H9 (cell line): ENCODE data around the gene STC2. TPM values are rescaled to one million over a fixed set of nuclear protein-coding genes. Genes with fewer than 3 reads are reported as not detected.

Source experiments
- DNase-seq: peaks from one replicate; pipeline ENCODE4 v3.0.0-alpha.2; 2017
- H2AFZ ChIP-seq: one replicate; pipeline ENCODE4 v1.6.1; 2013; ENCODE audit warnings: mild to moderate bottlenecking, low read length, control low read depth, moderate library complexity
- H2AK5ac ChIP-seq: 2 replicates; pipeline ENCODE4 v1.6.1; 2013; ENCODE audit warnings: low read length, control low read depth, mixed read lengths; ENCODE audit not compliant: insufficient read length
- H2BK120ac ChIP-seq: one replicate; pipeline ENCODE4 v1.6.1; 2013; ENCODE audit warnings: low read depth, mild to moderate bottlenecking, low read length, control low read depth, inconsistent platforms; ENCODE audit not compliant: poor library complexity, severe bottlenecking
- H2BK12ac ChIP-seq: 2 replicates; pipeline ENCODE4 v1.6.1; 2013; ENCODE audit warnings: low read length, control low read depth, mixed read lengths, low read depth; ENCODE audit not compliant: insufficient read length
- H2BK15ac ChIP-seq: 2 replicates; pipeline ENCODE4 v1.6.1; 2013; ENCODE audit warnings: low read depth, low read length, control low read depth
- H2BK20ac ChIP-seq: one replicate; pipeline ENCODE4 v1.6.1; 2013; ENCODE audit warnings: low read depth, mild to moderate bottlenecking, low read length, control low read depth, inconsistent platforms; ENCODE audit not compliant: poor library complexity, severe bottlenecking
- H2BK5ac ChIP-seq: 2 replicates; pipeline ENCODE4 v1.6.1; 2013; ENCODE audit warnings: low read length, control low read depth, mixed read lengths; ENCODE audit not compliant: insufficient read length
- H3K14ac ChIP-seq: 2 replicates; pipeline ENCODE4 v1.6.1; 2013; ENCODE audit warnings: low read length, control low read depth; ENCODE audit not compliant: insufficient read depth
- H3K18ac ChIP-seq: 2 replicates; pipeline ENCODE4 v1.6.1; 2013; ENCODE audit warnings: low read depth, mild to moderate bottlenecking, mixed read lengths, low read length, control low read depth; ENCODE audit not compliant: insufficient read length
- H3K23ac ChIP-seq: 2 replicates; pipeline ENCODE4 v1.6.1; 2013; ENCODE audit warnings: low read length, control low read depth, mixed read lengths, low read depth; ENCODE audit not compliant: insufficient read length
- H3K23me2 ChIP-seq: 2 replicates; pipeline ENCODE4 v1.6.1; 2013; ENCODE audit warnings: low read depth, mild to moderate bottlenecking, mixed read lengths, low read length, control low read depth; ENCODE audit not compliant: insufficient read length, poor library complexity, severe bottlenecking
- H3K27ac ChIP-seq: 2 replicates; pipeline ENCODE4 v1.5.1; 2013; ENCODE audit warnings: low read length, control low read depth, mixed read lengths, low read depth; ENCODE audit not compliant: insufficient read length
- H3K27me3 ChIP-seq: 2 replicates; pipeline ENCODE4 v1.6.1; 2013; ENCODE audit warnings: low read length, control low read depth, inconsistent platforms; ENCODE audit not compliant: insufficient read depth
- H3K4ac ChIP-seq: 2 replicates; pipeline ENCODE4 v1.6.1; 2013; ENCODE audit warnings: low read depth, mild to moderate bottlenecking, control low read depth, inconsistent platforms, low read length, moderate library complexity
- H3K4me1 ChIP-seq: 2 replicates; pipeline ENCODE4 v1.6.1; 2013; ENCODE audit warnings: low read length, control low read depth, inconsistent platforms; ENCODE audit not compliant: insufficient read depth
- H3K4me2 ChIP-seq: 2 replicates; pipeline ENCODE4 v1.6.1; 2013; ENCODE audit warnings: low read length, control low read depth, mixed read lengths; ENCODE audit not compliant: insufficient read length, insufficient read depth
- H3K56ac ChIP-seq: 2 replicates; pipeline ENCODE4 v1.6.1; 2013; ENCODE audit warnings: low read depth, mild to moderate bottlenecking, mixed read lengths, low read length, control low read depth; ENCODE audit not compliant: insufficient read length
- H3K79me1 ChIP-seq: 2 replicates; pipeline ENCODE4 v1.6.1; 2013; ENCODE audit warnings: low read depth, mild to moderate bottlenecking, moderate library complexity, low read length, control low read depth, inconsistent platforms; ENCODE audit not compliant: insufficient read depth, poor library complexity, severe bottlenecking
- H3K79me2 ChIP-seq: 2 replicates; pipeline ENCODE4 v1.6.1; 2013; ENCODE audit warnings: low read length, control low read depth, inconsistent platforms; ENCODE audit not compliant: insufficient read depth
- H3K9ac ChIP-seq: 2 replicates; pipeline ENCODE4 v1.6.1; 2013; ENCODE audit warnings: low read length, control low read depth, mixed read lengths; ENCODE audit not compliant: insufficient read length; ENCODE audit errors: extremely low read depth
- H3K9me3 ChIP-seq: one replicate; pipeline ENCODE4 v1.6.1; 2013; ENCODE audit warnings: low read depth, low read length, inconsistent platforms; ENCODE audit not compliant: control insufficient read depth
- H3T11ph ChIP-seq: one replicate; pipeline ENCODE4 v1.6.1; 2013; ENCODE audit warnings: mild to moderate bottlenecking, low read length, control low read depth, inconsistent platforms
- H4K20me1 ChIP-seq: one replicate; pipeline ENCODE4 v1.6.1; 2013; ENCODE audit not compliant: control insufficient read depth, insufficient read length, insufficient read depth
- H4K5ac ChIP-seq: 2 replicates; pipeline ENCODE4 v1.6.1; 2013; ENCODE audit warnings: low read depth, mild to moderate bottlenecking, mixed read lengths, low read length, control low read depth; ENCODE audit not compliant: insufficient read length
- H4K8ac ChIP-seq: replicated peaks from 2 replicates; pipeline ENCODE4 v1.6.1; 2013; ENCODE audit warnings: low read length, control low read depth, mixed read lengths, low read depth; ENCODE audit not compliant: insufficient read length
- H4K91ac ChIP-seq: 2 replicates; pipeline ENCODE4 v1.6.1; 2013; ENCODE audit warnings: low read depth, mild to moderate bottlenecking, moderate library complexity, mixed read lengths, low read length, control low read depth; ENCODE audit not compliant: insufficient read length
- H3K27ac Mint-ChIP-seq, 3 experiments: 2 replicates in 2 of 3; 3 replicates in 1 of 3; pipeline ENCODE4 v1.8.0; 2020 to 2021; ENCODE audit warnings: mixed read lengths in 3 of 3, mild to moderate bottlenecking in 1 of 3, moderate library complexity in 1 of 3
- H3K27me3 Mint-ChIP-seq: 2 replicates; pipeline ENCODE4 v1.8.0; 2021; ENCODE audit warnings: low read depth, mild to moderate bottlenecking, moderate library complexity, mixed read lengths
- H3K36me3 Mint-ChIP-seq, 3 experiments: 2 replicates in 2 of 3; 3 replicates in 1 of 3; pipeline ENCODE4 v1.8.0; 2020 to 2021; ENCODE audit warnings: low read depth in 3 of 3, mixed read lengths in 3 of 3; ENCODE audit not compliant: insufficient read depth in 1 of 3
- H3K4me1 Mint-ChIP-seq, 2 experiments: 2 replicates each; pipeline ENCODE4 v1.8.0; 2020; ENCODE audit warnings: mixed read lengths in 2 of 2
- H3K4me3 Mint-ChIP-seq, 2 experiments: 2 replicates in 1 of 2; 3 replicates in 1 of 2; pipeline ENCODE4 v1.8.0; 2020 to 2021; ENCODE audit warnings: mild to moderate bottlenecking in 2 of 2, mixed read lengths in 2 of 2, moderate library complexity in 1 of 2
- H3K9me3 Mint-ChIP-seq, 2 experiments: 2 replicates in 1 of 2; 3 replicates in 1 of 2; pipeline ENCODE4 v1.8.0; 2020; ENCODE audit warnings: mild to moderate bottlenecking in 2 of 2, mixed read lengths in 2 of 2, moderate library complexity in 1 of 2
- WGBS: extraction: QIAGEN DNeasy Blood & Tissue Kit; methylation state at CpG from one replicate; pipeline ENCODE4 v1.1.7; 2013; ENCODE audit warnings: missing lambda C conversion rate, low lambda C conversion rate, mixed read lengths; ENCODE audit not compliant: insufficient read length; ENCODE audit errors: extremely low coverage; 5-methylcytosine and 5-hydroxymethylcytosine counted together
- total RNA-seq: library from RNA; stranded (reverse); gene quantifications from 2 replicates; pipeline ENCODE4 v1.2.1, GENCODE V29; 2021
- TF ChIP-seq, protein P1 (sequence below): fragments of 200-600 bp; sonication (generic); conservative IDR thresholded peaks from 3 replicates; pipeline ENCODE4 v1.8.0; 2021; ENCODE audit warnings: antibody characterized with exemption, mild to moderate bottlenecking

STC2 gene
- total RNA-seq, 1 experiment from 2014 or later, result 77.7 TPM

- Histone ChIP-seq H3K4me1 (no peaks in the 10 kb centered on the region), H2BK20ac (no peak overlapping the region), H2BK120ac (no peak overlapping the region), H3T11ph (no peak overlapping the region), H3K9me3 (no peaks in the 10 kb centered on the region), H2AK5ac (no peak overlapping the region), H4K8ac (no peak overlapping the region), H3K79me2 (peaks cover 8% of the 10 kb centered on the region; the same call in 1 of the 2 replicates), H2BK12ac (no peak overlapping the region), H3K56ac (no peak overlapping the region), H4K20me1 (no peaks in the 10 kb centered on the region), H3K14ac (no peak overlapping the region), H2BK15ac (no peak overlapping the region), H3K18ac (no peak overlapping the region), H3K27ac (no peak overlapping the region), H3K4ac (no peak overlapping the region), H3K23ac (no peak overlapping the region), H4K91ac (no peak overlapping the region), H3K4me2 (peak overlapping the region; percentile 74), H3K27me3 (no peaks in the 10 kb centered on the region; the same call in 1 of the 2 replicates), H3K23me2 (peaks cover 22% of the 10 kb centered on the region), H2BK5ac (no peak overlapping the region), H3K79me1 (peaks cover 8% of the 10 kb centered on the region), H3K9ac (peak overlapping the region; percentile 18), H2AFZ (no peak overlapping the region), H4K5ac (no peak overlapping the region)
- WGBS, result no CpG with 5 or more reads among the region's 15 CpGs
- Mint-ChIP-seq H3K27me3 (peaks cover 19% of the 10 kb centered on the region), H3K4me3 (peak overlapping the region; percentile 97 to 100), H3K9me3 (peaks cover 0 to 1% of the 10 kb centered on the region in 2 experiments; a peak in 2 of 5 replicates), H3K36me3 (peaks cover 45 to 59% (median 56%) of the 10 kb centered on the region in 3 experiments), H3K4me1 (peaks cover 47 to 48% of the 10 kb centered on the region in 2 experiments), H3K27ac (peak overlapping the region in 1 of 3 experiments; percentile 60; a peak in 2 of 7 replicates)
- DNase-seq, result no peak
- TF ChIP-seq, protein P1, sequence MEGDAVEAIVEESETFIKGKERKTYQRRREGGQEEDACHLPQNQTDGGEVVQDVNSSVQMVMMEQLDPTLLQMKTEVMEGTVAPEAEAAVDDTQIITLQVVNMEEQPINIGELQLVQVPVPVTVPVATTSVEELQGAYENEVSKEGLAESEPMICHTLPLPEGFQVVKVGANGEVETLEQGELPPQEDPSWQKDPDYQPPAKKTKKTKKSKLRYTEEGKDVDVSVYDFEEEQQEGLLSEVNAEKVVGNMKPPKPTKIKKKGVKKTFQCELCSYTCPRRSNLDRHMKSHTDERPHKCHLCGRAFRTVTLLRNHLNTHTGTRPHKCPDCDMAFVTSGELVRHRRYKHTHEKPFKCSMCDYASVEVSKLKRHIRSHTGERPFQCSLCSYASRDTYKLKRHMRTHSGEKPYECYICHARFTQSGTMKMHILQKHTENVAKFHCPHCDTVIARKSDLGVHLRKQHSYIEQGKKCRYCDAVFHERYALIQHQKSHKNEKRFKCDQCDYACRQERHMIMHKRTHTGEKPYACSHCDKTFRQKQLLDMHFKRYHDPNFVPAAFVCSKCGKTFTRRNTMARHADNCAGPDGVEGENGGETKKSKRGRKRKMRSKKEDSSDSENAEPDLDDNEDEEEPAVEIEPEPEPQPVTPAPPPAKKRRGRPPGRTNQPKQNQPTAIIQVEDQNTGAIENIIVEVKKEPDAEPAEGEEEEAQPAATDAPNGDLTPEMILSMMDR, result no peak
Measured at GRCh38 chr5:173326501-173326960, 1.7 kb downstream of the STC2 start.
